ENCODE results near the gene GRIA1.

Gene GRIA1

GRCh38 chr5:153770066-153770465, 279.6 kb downstream of the GRIA1 start:
- in situ Hi-C loops (cut with HindIII; ENCODE audit: low sequenced_read_pairs), result no loop called here

DNA sequence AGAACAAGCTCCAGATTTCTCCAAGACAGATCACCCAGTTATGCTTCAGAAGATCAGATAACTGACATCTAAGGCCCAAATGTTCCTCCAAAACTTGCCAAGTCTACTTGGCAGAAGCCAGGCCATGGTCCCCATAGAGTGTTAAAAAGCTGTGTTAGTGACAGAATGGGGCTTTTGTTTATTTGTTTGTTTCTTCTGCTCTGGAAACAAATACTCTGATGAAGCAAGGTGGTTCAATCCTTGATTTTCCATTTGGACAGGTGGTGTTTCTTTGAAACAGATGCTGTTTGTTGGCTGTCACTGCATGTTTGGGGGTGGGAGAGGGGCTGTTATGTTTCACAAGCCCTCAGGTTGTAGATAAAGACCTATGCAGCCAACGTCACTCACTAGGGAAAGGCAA, 284.2 kb downstream of the GRIA1 start:
- in situ Hi-C loops (cut with HindIII; ENCODE audit: low sequenced_read_pairs), result no loop called here

DNA sequence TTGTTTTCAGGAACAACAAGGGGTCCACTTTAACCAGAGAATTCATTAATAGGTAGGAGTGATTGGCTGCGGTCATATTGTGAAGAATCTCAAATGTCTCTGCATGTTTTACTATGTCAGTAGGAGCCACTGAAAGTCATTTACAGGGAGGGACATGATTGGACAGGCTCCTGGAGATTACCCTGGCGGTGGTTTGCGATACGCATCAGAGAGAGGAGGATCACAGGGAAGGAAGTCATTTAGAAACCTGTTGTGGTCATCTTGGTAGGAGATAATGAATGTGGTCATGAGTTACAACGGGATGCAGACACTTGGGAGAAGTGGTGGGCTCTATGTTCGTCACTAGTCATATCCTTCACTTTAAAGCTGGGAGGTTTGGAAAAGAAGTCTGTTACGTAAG, 285.5 kb downstream of the GRIA1 start:
- in situ Hi-C loops (cut with HindIII; ENCODE audit: low sequenced_read_pairs), result no loop called here

- in situ Hi-C loops (cut with HindIII; ENCODE audit: low sequenced_read_pairs), result no loop called here
These were observed 287.5 kb downstream of the GRIA1 start for GRCh38 chr5:153777681-153778581.

DNA sequence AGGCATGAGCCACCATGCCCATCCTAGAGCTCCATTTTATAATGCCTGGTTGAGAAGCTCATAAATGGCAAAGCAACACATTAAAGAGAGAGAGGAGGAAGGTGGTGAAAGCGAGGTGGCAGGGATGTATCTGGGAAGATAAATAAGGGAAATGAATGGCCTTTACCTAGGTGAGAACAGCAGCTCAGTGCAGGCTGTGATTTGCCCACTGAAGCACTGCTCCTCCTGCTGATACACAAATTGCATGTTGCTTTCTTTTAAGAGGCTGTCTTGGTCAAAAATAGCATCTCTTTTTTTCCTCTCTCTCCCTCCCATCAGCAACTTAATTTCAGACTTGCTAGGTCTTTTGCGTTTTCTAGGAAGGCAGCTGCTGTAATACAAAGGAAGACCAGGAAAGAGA, 289.4 kb downstream of the GRIA1 start:
- in situ Hi-C loops (cut with HindIII; ENCODE audit: low sequenced_read_pairs), result no loop called here

- in situ Hi-C loops (cut with HindIII; ENCODE audit: low sequenced_read_pairs), result no loop called here
These were observed 290.6 kb downstream of the GRIA1 start for GRCh38 chr5:153780876-153781705.

DNA sequence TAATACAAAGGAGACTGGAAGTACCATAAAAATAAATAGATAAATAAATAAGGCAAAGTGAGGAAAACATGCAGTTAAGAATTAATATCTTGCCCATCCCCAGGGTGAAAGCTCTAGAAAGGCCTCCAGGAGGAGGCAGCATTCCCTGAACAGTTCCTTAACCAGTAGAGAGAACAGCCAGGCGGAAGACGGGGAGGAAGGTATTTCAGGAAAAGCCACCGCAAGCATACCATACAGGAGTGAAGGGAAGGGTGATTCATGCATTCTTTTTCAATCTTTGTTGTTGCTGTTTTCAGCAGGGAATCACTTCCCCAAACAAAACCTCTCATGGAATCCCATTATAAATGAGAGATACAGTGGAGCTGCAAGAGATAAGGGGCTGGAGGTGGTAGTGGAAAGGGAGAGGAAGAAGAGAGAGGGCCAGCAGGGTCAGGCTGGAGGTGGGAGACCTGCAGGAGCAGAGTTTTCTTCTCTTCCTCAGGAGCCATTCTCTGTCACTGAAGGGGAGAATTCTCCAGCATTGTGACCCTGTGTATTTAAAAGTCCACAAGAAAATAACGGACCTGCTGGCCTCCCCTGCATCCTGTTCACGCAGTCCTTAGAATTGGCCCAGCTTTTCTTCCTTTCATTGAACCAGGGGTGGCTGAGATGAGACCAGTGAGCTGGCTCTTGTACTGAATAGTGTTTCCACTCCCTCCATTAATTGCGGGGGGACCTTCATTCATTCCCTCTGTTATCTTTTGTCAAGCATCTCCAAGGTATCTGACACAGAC, 292.3 kb downstream of the GRIA1 start:
- in situ Hi-C loops (cut with HindIII; ENCODE audit: low sequenced_read_pairs), result no loop called here

- in situ Hi-C loops (cut with HindIII; ENCODE audit: low sequenced_read_pairs), result no loop called here
These were observed 292.8 kb downstream of the GRIA1 start for GRCh38 chr5:153783362-153783658.

- in situ Hi-C loops (cut with HindIII; ENCODE audit: low sequenced_read_pairs), result no loop called here
These were observed 293.8 kb downstream of the GRIA1 start for GRCh38 chr5:153784277-153784676.

DNA sequence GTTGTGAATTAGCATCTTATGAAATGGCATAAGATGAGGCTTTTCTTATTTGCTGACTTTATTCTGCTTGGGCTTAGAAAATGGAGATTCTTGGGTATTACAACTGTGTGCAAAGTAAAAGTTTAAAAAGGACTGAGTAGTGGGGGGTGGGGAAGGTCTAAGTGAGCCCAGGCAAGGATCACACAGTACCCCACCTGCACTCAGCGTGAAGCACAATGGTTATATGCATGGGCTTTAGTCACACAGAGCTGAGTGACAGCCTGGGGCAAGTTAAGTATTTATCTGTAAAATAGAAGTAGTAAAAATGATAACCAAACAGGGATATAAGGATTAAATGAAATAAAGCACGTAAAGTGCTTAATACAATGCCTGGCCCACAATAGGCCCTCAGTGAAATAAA, 300.9 kb downstream of the GRIA1 start:
- in situ Hi-C loops (cut with HindIII; ENCODE audit: low sequenced_read_pairs), result no loop called here

DNA sequence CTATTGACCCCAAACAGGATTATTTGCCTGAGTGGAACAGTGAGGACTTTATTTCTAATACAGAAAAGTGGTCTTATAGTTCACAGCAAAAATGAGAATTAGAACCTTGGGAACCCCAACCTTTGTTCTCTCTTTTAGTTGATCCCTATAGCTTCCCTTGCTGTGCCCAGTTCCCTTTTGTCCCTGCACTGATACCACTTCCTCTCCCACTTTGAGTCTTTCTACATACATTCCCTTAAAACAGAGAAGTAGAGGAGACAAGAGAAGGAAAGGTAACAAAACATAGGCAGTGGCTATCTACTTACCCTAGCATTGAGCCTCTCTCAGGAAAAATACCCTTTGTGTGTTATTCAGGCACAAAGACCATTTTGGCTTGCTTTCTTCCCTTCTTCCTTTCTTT, 301.8 kb downstream of the GRIA1 start:
- in situ Hi-C loops (cut with HindIII; ENCODE audit: low sequenced_read_pairs), result no loop called here

DNA sequence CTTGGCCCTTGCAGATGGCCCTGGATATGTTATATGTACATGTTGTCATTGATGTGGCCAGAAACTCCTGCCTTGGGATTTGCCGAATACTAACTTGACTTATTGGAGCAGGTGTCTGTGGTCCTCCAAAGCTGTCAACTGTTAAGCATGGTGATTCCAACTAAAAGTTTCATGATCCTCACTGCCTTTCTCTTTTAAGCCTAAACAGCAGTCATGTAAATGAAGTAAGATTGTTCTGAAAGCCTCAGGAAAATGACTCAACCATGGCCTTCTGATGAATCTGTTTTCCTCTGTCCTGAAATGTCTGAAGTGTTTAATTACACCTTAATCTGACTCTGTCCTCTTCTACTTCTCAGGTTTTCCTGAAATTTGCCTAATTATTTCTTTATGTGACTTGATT, 303.2 kb downstream of the GRIA1 start:
- in situ Hi-C loops (cut with HindIII; ENCODE audit: low sequenced_read_pairs), result no loop called here

DNA sequence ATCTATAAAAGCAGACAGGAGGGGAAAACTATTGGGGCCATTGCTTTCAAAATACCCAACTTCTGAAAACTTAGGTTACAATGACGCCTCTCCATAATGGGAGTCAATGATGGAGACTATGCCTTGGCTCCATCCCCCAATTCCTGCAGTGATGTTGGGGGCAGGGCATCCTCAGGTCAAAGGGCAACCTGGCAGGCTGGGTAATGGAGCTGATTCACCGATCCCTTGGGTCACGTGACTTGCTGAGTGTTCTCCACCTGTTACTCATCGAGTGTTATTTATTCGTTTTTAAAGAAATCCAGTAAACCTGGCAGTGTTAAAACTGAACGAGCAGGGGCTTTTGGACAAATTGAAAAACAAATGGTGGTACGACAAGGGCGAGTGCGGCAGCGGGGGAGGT, 303.9 kb downstream of the GRIA1 start:
- in situ Hi-C loops (cut with HindIII; ENCODE audit: low sequenced_read_pairs), result no loop called here

DNA sequence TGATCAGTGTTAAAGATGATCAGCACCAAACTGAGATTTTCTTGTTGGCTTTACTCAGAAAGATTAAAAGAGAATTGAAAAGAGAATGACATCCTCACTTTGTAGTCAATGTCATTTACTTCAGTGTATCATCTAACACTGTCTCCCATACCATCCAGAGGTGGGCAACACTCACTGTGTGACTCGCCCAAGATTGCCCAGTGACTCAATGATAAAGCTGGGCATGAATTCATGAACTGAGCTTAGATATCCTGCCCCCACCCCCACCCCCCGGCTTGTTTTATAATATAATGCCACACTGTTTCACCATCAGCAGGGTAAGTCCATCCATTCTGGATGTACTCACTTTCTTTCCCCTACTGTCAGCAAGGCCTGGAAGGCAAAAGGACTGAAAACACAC, 306.1 kb downstream of the GRIA1 start:
- in situ Hi-C loops (cut with HindIII; ENCODE audit: low sequenced_read_pairs), result no loop called here

GRCh38 chr5:153797484-153797883, 307.0 kb downstream of the GRIA1 start:
- in situ Hi-C loops (cut with HindIII; ENCODE audit: low sequenced_read_pairs), result no loop called here

- in situ Hi-C loops (cut with HindIII; ENCODE audit: low sequenced_read_pairs), result no loop called here
These were observed 308.4 kb downstream of the GRIA1 start for GRCh38 chr5:153798830-153799229.

- in situ Hi-C loops (cut with HindIII; ENCODE audit: low sequenced_read_pairs), result no loop called here
These were observed 309.0 kb downstream of the GRIA1 start for GRCh38 chr5:153799466-153799865.

DNA sequence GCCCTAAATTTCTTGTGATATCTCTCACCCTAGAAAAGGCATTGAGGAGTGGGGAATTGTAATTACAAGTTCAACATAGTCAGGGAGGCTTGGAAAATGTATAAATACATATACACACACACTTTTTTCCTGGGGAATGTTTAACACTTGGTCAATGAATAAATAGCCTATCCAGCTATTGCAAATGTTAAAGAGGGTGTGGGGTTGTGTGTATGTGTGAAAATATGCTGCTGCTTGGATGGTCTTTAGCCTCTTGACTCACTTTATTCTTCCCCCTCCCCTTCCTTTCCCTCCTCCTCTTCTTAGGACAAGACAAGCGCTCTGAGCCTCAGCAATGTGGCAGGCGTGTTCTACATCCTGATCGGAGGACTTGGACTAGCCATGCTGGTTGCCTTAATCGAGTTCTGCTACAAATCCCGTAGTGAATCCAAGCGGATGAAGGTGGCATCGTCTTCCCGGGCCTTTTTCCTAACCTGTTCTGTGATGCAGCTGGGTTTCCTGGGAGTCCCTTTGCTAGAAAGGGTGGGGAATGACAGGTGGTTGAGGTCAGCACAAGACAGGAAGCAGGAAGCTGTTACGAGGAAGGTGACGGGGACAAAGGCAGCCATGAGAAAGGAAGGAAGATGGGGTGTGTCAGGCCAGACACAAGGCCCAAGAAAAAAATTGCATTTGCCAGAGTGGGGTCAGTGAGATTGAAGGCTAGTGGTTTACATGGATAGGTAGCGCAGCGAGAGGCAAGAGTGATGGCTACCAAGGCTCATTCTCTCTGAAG, 311.8 kb downstream of the GRIA1 start:
- in situ Hi-C loops (cut with HindIII; ENCODE audit: low sequenced_read_pairs), result no loop called here

DNA sequence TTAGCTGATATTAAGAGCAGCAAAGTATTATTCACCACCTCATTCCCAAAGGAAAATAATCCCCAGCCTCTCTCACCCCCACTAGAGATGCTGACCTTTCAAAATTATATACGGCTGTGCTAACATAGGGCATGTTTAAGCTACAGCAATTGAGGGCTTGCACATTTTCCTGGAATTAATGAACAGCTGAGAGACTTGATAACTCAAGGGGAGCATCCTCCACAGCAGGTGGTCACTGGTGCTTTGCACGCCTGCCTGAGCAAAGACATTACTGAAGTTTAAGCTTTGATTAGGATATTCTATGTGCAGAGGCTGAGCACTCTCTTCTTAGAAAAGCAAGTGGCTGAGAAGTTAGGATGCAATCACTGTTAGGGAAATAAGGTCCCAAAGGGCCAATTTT, 317.3 kb downstream of the GRIA1 start:
- in situ Hi-C loops (cut with HindIII; ENCODE audit: low sequenced_read_pairs), result no loop called here

GRCh38 chr5:153809166-153809565, 318.7 kb downstream of the GRIA1 start:
- in situ Hi-C loops (cut with HindIII; ENCODE audit: low sequenced_read_pairs), result no loop called here

GRCh38 chr5:153813901-153814300, 323.4 kb downstream of the GRIA1 start:
- in situ Hi-C loops (cut with HindIII; ENCODE audit: low sequenced_read_pairs), result loop anchor here (10.0 kb wide), 1 partner anchor 189 kb away; no protein-coding TSS in a partner anchor

Data from DLD1 (cell line).